HepG2 (cell line): ENCODE measurements around the gene PRTN3. TPM values are rescaled to one million over a fixed set of nuclear protein-coding genes. Genes with fewer than 3 reads are reported as not detected.

Source experiments
- CENPBD1 ChIP-seq: sonication (generic); formaldehyde crosslinking; IDR thresholded peaks from 2 replicates; pipeline ENCODE4 v1.8.0; 2022; ENCODE audit warnings: missing genetic modification reagents, low read depth, mild to moderate bottlenecking, borderline replicate concordance
- CENPX ChIP-seq: sonication (generic); formaldehyde crosslinking; IDR thresholded peaks from 2 replicates; pipeline ENCODE4 v1.9.0; 2021; ENCODE audit warnings: mild to moderate bottlenecking, missing genetic modification reagents, moderate library complexity
- FIP1L1 ChIP-seq: fragments of 200-400 bp; formaldehyde crosslinking; IDR thresholded peaks from 2 replicates; pipeline ENCODE4 v1.6.1; 2018; ENCODE audit warnings: low read depth, mild to moderate bottlenecking, low read length, moderate library complexity, borderline replicate concordance; ENCODE audit not compliant: insufficient read depth
- HCFC1 ChIP-seq: fragments of 150-350 bp; IDR thresholded peaks from 2 replicates; pipeline ENCODE4 v1.6.1; 2014; ENCODE audit warnings: low read depth, low read length
- MAFF ChIP-seq: IDR thresholded peaks from 2 replicates; pipeline ENCODE4 v1.6.1; 2011; ENCODE audit warnings: low read depth, low read length, improper control_type of control experiment
- MTERF4 ChIP-seq: sonication (generic); formaldehyde crosslinking; IDR thresholded peaks from 2 replicates; pipeline ENCODE4 v1.8.0; 2023; ENCODE audit warnings: mild to moderate bottlenecking, missing genetic modification reagents
- NFE2 ChIP-seq: sonication (generic); formaldehyde crosslinking; IDR thresholded peaks from 2 replicates; pipeline ENCODE4 v1.4.0; 2020; ENCODE audit warnings: missing genetic modification reagents
- NKX3-1 ChIP-seq: sonication (generic); formaldehyde crosslinking; IDR thresholded peaks from 2 replicates; pipeline ENCODE4 v1.5.0; 2020; ENCODE audit warnings: missing genetic modification reagents
- POGZ ChIP-seq: sonication (generic); formaldehyde crosslinking; IDR thresholded peaks from 2 replicates; pipeline ENCODE4 v1.4.0; 2020; ENCODE audit warnings: mild to moderate bottlenecking, missing genetic modification reagents
- TBP ChIP-seq: sonication (generic); formaldehyde crosslinking; IDR thresholded peaks from 2 replicates; pipeline ENCODE4 v1.5.0; 2020; ENCODE audit warnings: missing genetic modification reagents
- XRCC5 ChIP-seq: fragments of 200-400 bp; formaldehyde crosslinking; optimal IDR thresholded peaks from 2 replicates; pipeline ENCODE3; 2017; ENCODE audit warnings: mild to moderate bottlenecking, low read length
- ZBTB20 ChIP-seq: sonication (generic); formaldehyde crosslinking; IDR thresholded peaks from 2 replicates; pipeline ENCODE4 v1.8.1; 2023; ENCODE audit warnings: missing genetic modification reagents, low read depth, mild to moderate bottlenecking, borderline replicate concordance
- ZBTB40 ChIP-seq, 2 experiments: fragments of 450-650 bp in 1 of 2; sonication (generic) in 1 of 2; formaldehyde crosslinking in 1 of 2; IDR thresholded peaks; 2 replicates each; pipeline versions ENCODE4 v1.6.1 to v1.8.0; 2016 to 2022; ENCODE audit warnings: antibody characterized with exemption in 1 of 2, mild to moderate bottlenecking in 1 of 2, missing genetic modification reagents in 1 of 2
- ZNF367 ChIP-seq: sonication (generic); formaldehyde crosslinking; IDR thresholded peaks from 2 replicates; pipeline ENCODE4 v1.4.0; 2020; ENCODE audit warnings: missing genetic modification reagents, borderline replicate concordance
- ZNF446 ChIP-seq: sonication (generic); formaldehyde crosslinking; IDR thresholded peaks from 2 replicates; pipeline ENCODE4 v1.5.0; 2020; ENCODE audit warnings: mild to moderate bottlenecking, missing genetic modification reagents
- ZNF577 ChIP-seq: sonication (generic); formaldehyde crosslinking; IDR thresholded peaks from 2 replicates; pipeline ENCODE4 v1.4.0; 2020; ENCODE audit warnings: mild to moderate bottlenecking, low read depth, missing genetic modification reagents, borderline replicate concordance
- ZNF607 ChIP-seq: sonication (generic); formaldehyde crosslinking; IDR thresholded peaks from 2 replicates; pipeline ENCODE4 v1.5.1; 2020; ENCODE audit warnings: missing genetic modification reagents, mild to moderate bottlenecking, borderline replicate concordance
- ZNF674 ChIP-seq: sonication (generic); formaldehyde crosslinking; IDR thresholded peaks from 2 replicates; pipeline ENCODE4 v1.5.0; 2020; ENCODE audit warnings: low read depth, mild to moderate bottlenecking, missing genetic modification reagents
- ZSCAN20 ChIP-seq: sonication (generic); formaldehyde crosslinking; IDR thresholded peaks from 2 replicates; pipeline ENCODE4 v1.4.0; 2020; ENCODE audit warnings: missing genetic modification reagents, mild to moderate bottlenecking, borderline replicate concordance
- polyA plus RNA-seq, 8 experiments: library from polyadenylated mRNA; depleted of rRNA in 3 of 8; stranded (reverse) in 7 of 8; unstranded in 1 of 8; fragments of >200 nt; fragmentation: Illumina TruSeq in 4 of 8; extraction: Trizol in 4 of 8; gene quantifications; 2 replicates each; pipeline versions ENCODE4 v1.2.1 to v1.2.3, GENCODE V29; 2011 to 2016; ENCODE audit warnings: low read depth in 4 of 8, missing spikeins in 1 of 8, mixed read lengths in 1 of 8; ENCODE audit not compliant: insufficient read depth in 1 of 8
- total RNA-seq, 5 experiments: library from RNA; depleted of rRNA; stranded (reverse); fragments of >200 nt; fragmentation: Illumina TruSeq; extraction: Trizol; gene quantifications; 2 replicates each; pipeline ENCODE4 v1.2.3, GENCODE V29; 2016; ENCODE audit warnings: low read depth in 1 of 5

The PRTN3 gene
- total and polyA plus RNA-seq, 2 of the 13 experiments (the other 11 are each of a cell fraction or from before 2014, with no cell fraction given): not detected

GRCh38 chr19:799076-799881 lies 41.5 kb upstream of the PRTN3 start (continued):
- no peak for TF ChIP-seq ZBTB20
- no peak for TF ChIP-seq MAFF
- TF ChIP-seq FIP1L1: no peak
- no peak for TF ChIP-seq ZBTB40 (IDR thresholded peaks at IDR 0.05)
- TF ChIP-seq ZBTB40 (CRISPR knock-in tag; IDR thresholded peaks at IDR 0.05): no peak
- TF ChIP-seq XRCC5: peak; percentile 44
- no peak for TF ChIP-seq ZNF367 (CRISPR knock-in tag)
- no peak for TF ChIP-seq ZNF577 (CRISPR knock-in tag)
- no peak for TF ChIP-seq ZNF607 (CRISPR knock-in tag)
- no peak for TF ChIP-seq ZNF446 (CRISPR knock-in tag)
- TF ChIP-seq ZSCAN20 (CRISPR knock-in tag): no peak
- TF ChIP-seq CENPBD1 (CRISPR knock-in tag): no peak
- TF ChIP-seq MTERF4 (CRISPR knock-in tag): no peak
- no peak for TF ChIP-seq ZNF674 (CRISPR knock-in tag)
- TF ChIP-seq NKX3-1 (CRISPR knock-in tag): no peak
- no peak for TF ChIP-seq HCFC1
- TF ChIP-seq POGZ (CRISPR knock-in tag): no peak
- TF ChIP-seq CENPX (CRISPR knock-in tag): no peak
- no peak for TF ChIP-seq TBP (CRISPR knock-in tag)
- no peak for TF ChIP-seq NFE2
